ENCODE measurements around the gene AK2.
"Not testable (repeated sequence)": the region's sequence is repeated elsewhere in the genome, so short reads cannot be mapped to it uniquely, and the experiment has no call there.

Gene AK2

DNA sequence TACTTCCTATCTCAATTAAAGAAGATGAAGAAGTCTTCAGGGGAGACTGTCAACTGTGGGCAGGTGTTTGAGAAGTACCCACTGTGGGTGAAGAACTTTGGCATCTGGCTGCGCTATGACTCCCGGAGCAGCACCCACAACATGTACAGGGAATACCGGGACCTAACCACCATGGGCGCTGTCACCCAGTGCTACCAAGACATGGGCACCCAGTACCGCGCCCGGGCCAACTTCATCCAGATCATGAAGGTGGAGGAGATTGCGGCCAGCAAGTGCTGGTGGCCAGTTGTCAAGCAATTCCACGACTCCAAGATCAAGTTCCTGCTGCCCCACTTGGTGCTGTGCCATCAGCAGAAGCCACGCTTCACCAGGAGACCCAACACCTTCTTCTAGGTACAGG, 56.6 kb downstream of the AK2 start:
- no peak for DNase-seq (ENCODE audit: extremely low spot score, insufficient read length, low read depth)
- FAIRE-seq, result no peak

- no peak for DNase-seq (ENCODE audit: extremely low spot score, insufficient read length, low read depth)
- no peak for FAIRE-seq
Measured at GRCh38 chr1:32978854-32979253, 57.8 kb downstream of the AK2 start.

DNA sequence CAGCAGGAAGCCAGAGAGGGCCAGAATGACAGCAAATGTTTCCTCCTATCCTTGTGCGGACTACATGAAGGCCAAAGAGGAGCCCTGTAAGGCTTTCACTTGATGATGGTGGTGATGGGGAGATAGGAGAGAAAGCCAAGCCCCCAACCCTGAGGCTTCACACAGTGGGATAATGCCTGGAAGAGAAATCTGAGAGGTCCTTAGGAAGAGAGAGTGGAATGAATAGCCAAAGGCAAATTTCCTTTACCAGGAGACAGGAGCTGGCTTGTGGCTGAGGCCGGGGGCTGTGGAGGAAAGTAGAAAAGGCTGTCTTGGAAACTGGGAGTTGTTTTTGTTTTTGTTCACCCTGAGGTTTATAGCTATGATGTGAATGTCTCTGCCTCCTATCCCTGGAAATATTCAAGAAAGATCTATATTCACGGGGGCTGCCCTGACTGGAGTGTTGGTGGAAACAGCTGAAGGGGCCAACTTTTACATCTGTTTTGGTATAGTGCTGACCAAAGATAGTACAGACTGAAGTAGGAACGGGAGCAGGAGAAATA, 59.1 kb downstream of the AK2 start:
- FAIRE-seq, result no peak
- no peak for DNase-seq (ENCODE audit: extremely low spot score, insufficient read length, low read depth)

GRCh38 chr1:32975055-32975454, 61.6 kb downstream of the AK2 start:
- not testable (repeated sequence) for FAIRE-seq; DNase-seq (ENCODE audit: extremely low spot score, insufficient read length, low read depth)

DNA sequence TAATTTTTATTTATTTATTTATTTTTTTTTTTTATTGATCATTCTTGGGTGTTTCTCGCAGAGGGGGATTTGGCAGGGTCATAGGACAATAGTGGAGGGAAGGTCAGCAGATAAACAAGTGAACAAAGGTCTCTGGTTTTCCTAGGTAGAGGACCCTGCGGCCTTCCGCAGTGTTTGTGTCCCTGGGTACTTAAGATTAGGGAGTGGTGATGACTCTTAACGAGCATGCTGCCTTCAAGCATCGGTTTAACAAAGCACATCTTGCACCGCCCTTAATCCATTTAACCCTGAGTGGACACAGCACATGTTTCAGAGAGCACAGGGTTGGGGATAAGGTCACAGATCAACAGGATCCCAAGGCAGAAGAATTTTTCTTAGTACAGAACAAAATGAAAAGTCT, 63.2 kb downstream of the AK2 start:
- DNase-seq (ENCODE audit: extremely low spot score, insufficient read length, low read depth); FAIRE-seq: not testable (repeated sequence)

- no peak for DNase-seq (ENCODE audit: extremely low spot score, insufficient read length, low read depth)
Measured at GRCh38 chr1:32972814-32973428, 63.8 kb downstream of the AK2 start.

GRCh38 chr1:32971576-32971975, 65.1 kb downstream of the AK2 start:
- FAIRE-seq (no peak), DNase-seq (ENCODE audit: extremely low spot score, insufficient read length, low read depth) (no peak)

More at GRCh38 chr1:32972814-32973428, 63.8 kb downstream of the AK2 start:
- no peak for FAIRE-seq

- FAIRE-seq (no peak), DNase-seq (ENCODE audit: extremely low spot score, insufficient read length, low read depth) (no peak)
Measured at GRCh38 chr1:32971156-32971555, 65.5 kb downstream of the AK2 start.

DNA sequence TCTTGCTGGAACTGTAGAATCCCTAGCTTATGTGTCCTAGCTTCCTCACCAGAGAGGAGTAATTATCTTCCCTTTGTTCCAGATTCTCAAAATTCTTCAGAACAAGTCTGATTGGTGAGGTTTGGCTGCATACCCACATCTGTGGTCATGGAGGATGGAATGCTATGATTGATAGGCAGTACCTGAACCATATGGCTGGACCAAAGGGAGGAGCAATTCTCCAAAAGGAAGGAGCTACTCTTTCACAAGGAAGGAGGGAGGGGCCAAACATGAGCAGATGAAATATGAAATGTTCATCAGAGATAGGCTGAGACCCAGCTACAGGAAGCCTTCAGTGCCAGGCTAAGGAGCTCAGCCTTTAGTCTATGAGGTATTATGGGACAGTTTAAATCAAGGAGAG, 67.1 kb downstream of the AK2 start:
- FAIRE-seq, result no peak

GRCh38 chr1:32967888-32968568, 68.7 kb downstream of the AK2 start:
- DNase-seq (ENCODE audit: extremely low spot score, insufficient read length, low read depth), result no peak

More for the DNA sequence above, 67.1 kb downstream of the AK2 start:
- DNase-seq (ENCODE audit: extremely low spot score, insufficient read length, low read depth), result no peak

DNA sequence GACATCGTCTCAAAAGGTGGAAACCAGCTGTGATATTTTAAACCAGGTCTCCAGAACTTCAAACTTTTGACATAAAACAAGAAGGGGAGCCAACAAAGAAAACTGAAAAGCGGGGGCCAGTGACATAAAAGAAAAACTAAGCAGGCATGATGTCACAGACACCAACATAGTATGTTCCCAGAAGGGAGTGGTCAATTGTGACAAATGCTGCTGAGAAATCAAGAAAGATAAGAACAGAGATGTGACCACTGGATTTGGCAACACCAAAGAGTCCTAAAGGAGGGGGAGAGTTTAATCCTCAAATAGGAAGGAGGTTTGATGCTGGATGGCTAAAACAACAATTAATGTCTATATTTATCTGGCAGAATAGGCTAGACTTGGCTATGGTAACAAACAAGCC, 69.8 kb downstream of the AK2 start:
- FAIRE-seq (no peak), DNase-seq (ENCODE audit: extremely low spot score, insufficient read length, low read depth) (no peak)

More at GRCh38 chr1:32967888-32968568, 68.7 kb downstream of the AK2 start:
- FAIRE-seq, result no peak

DNA sequence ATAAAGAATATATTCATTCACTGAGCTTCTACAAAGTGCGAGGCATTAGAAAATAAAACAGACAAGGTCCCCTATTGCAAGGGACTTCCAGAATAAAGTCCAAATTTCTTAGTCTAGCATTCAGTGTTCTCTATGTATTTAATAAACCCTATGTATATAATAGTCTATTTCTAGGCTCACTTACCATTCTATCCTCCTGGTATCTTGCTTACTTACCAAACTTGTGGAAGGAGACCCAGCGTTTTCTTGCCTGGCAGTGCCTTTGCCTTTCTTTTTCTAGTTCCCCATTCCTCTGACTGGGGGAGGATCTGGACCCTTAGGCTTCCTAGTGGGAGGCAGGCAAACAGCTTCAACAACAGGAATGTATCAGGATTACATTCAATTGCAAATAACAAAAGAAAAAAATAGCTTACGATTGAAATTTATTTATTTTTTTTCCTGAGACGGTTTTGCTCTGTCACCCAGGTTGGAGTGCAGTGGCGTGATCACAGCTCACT, 71.4 kb downstream of the AK2 start:
- DNase-seq (ENCODE audit: extremely low spot score, insufficient read length, low read depth) (no peak), FAIRE-seq (no peak)

DNA sequence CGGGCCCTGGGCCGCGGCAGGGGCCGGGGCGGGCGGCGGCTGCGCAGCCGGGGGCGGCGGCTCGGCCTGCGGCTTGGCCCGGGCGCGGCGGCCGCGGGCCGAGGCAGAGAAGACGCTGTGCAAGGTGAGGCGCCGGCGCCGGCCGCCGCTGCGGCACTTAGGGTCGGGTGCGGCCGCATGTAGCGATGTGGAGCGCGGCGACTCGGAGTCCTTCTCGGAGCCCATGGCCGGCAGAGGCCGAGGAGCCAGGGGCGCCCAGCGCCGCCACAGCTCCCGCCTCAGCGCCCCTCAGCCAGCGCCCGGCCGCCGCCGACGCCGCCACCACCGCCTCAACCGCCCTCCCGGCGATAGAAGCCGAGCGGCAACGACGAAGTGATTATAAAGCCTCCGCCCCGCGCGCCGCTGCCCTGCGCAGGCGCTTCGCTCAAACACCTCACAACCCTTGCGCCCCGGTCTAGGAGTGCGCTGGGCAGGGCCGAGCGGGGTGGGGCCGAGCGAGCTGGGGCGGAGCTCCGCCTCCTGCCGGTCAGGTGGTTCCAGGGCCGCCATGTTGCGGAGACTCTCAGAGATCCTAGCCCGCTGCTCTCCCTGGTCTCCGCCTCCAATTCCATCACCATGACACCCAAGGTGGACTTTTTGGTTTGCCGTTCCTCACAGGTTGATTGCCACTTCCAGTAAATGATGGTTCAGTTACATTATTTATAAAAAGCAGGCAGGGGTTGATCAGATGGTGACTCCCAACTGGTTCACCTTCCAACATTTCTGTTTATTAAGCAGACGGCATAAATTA, 72.0 kb downstream of the AK2 start, which contains the start of gene RNF19B:
TSS of gene RNF19B (minus strand) at position 349 of the 790 bp plus-strand sequence. CDS start at position 225, 124 bp downstream.
- DNase-seq (ENCODE audit: extremely low spot score, insufficient read length, low read depth), result peak; percentile 91
- peak; percentile 97 for FAIRE-seq

GRCh38 chr1:32963746-32964460, 72.8 kb downstream of the AK2 start:
- no peak for DNase-seq (ENCODE audit: extremely low spot score, insufficient read length, low read depth)
- FAIRE-seq, result peak; percentile 38

GRCh38 chr1:32962248-32962896, 74.3 kb downstream of the AK2 start:
- peak; percentile 88 for FAIRE-seq
- DNase-seq (ENCODE audit: extremely low spot score, insufficient read length, low read depth), result peak; percentile 59

- no peak for DNase-seq (ENCODE audit: extremely low spot score, insufficient read length, low read depth)
- no peak for FAIRE-seq
Measured at GRCh38 chr1:32960819-32961355, 75.8 kb downstream of the AK2 start.

DNA sequence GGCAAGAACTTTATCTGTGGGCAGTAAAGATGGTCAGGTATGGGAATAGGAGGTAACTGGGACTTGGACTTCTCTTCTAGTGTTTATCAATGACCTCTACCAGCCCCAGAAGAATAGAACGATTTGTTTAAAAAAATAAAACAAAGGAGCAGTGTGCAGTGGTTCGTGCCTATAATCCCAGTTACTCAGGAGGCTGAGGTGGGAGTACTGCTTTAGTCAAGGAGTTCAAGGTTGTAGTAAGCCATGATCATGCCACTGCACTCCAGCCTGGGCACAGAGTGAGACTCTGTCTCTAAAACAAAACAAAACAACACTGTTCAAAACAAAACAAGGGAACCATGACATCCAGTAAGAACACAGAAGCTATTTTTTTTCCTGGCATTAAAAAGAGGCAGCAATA, 76.3 kb downstream of the AK2 start:
- FAIRE-seq (no peak), DNase-seq (ENCODE audit: extremely low spot score, insufficient read length, low read depth) (no peak)

DNA sequence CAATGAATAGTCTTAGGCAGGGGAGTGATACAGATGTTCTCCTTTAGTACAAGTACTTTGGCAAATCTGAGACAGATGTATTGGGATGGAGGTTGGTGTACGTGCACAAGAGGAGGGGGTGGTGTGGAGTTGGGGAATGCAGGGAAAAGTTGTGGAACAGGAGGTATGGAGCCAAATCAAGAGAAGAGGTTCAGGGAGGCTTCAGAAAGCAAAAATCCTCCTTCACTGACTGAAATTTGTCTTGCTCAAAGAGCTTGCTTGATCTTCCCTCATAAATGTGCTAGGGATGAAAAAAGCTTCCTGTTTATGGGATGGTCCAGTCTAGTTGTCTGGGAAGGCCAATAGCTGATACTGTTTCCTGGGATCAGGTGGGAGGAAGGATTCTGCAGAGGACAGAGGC, 77.9 kb downstream of the AK2 start:
- DNase-seq (ENCODE audit: extremely low spot score, insufficient read length, low read depth), result no peak
- no peak for FAIRE-seq
